GM21576 (cell line): ENCODE measurements around the gene ZFC3H1.
"Not testable (repeated sequence)": the region's sequence is repeated elsewhere in the genome, so short reads cannot be mapped to it uniquely, and the experiment has no call there.

ENCODE experiments used
- ATAC-seq: cut with Tn5 transposase; IDR thresholded peaks from one replicate; pipeline ENCODE4 v1.9.1; 2021; ENCODE audit warnings: mild to moderate bottlenecking, moderate library complexity; ENCODE audit not compliant: unreplicated experiment

Gene ZFC3H1

GRCh38 chr12:71582925-71583324 lies 80.7 kb downstream of the ZFC3H1 start:
- ATAC-seq, result no peak

GRCh38 chr12:71581206-71581605 lies 82.4 kb downstream of the ZFC3H1 start:
- ATAC-seq, result no peak

GRCh38 chr12:71578694-71579258 lies 84.9 kb downstream of the ZFC3H1 start:
- no peak for ATAC-seq

- no peak for ATAC-seq
These were observed 87.2 kb downstream of the ZFC3H1 start for GRCh38 chr12:71576496-71576895.

GRCh38 chr12:71569885-71570284 lies 93.8 kb downstream of the ZFC3H1 start:
- not testable (repeated sequence) for ATAC-seq

- no peak for ATAC-seq
These were observed 96.1 kb downstream of the ZFC3H1 start for GRCh38 chr12:71567537-71567936.

- ATAC-seq, result no peak
These were observed 97.0 kb downstream of the ZFC3H1 start for GRCh38 chr12:71566655-71567054.

GRCh38 chr12:71565535-71565934 lies 98.1 kb downstream of the ZFC3H1 start:
- ATAC-seq, result no peak

- no peak for ATAC-seq
These were observed 100.7 kb downstream of the ZFC3H1 start for GRCh38 chr12:71562676-71563595.
